Liver (tissue), 9 donors: ENCODE data around the gene GGCX. TPM values are rescaled to one million over a fixed set of nuclear protein-coding genes. Genes with fewer than 3 reads are reported as not detected.

Experiments
- DNase-seq: peaks from one replicate; pipeline ENCODE4 v3.0.0-alpha.2; 2017; ENCODE audit warnings: low spot score
- H3K27ac ChIP-seq, 2 donors: one replicate each; pipeline ENCODE4 v1.7.0; 2013; ENCODE audit warnings: inconsistent platforms in 2 of 2, low read length in 2 of 2, control low read depth in 1 of 2, low read depth in 1 of 2, mild to moderate bottlenecking in 1 of 2
- H3K27me3 ChIP-seq, 4 donors: one replicate each; pipeline versions ENCODE4 v1.6.1 to v1.7.0; 2013; ENCODE audit warnings: low read length in 3 of 4, inconsistent platforms in 1 of 4, mild to moderate bottlenecking in 1 of 4, moderate library complexity in 1 of 4; ENCODE audit not compliant: control insufficient read depth in 4 of 4, insufficient read depth in 4 of 4
- H3K36me3 ChIP-seq, 4 donors: one replicate each; pipeline versions ENCODE4 v1.6.1 to v1.7.0; 2013; ENCODE audit warnings: low read length in 3 of 4, mild to moderate bottlenecking in 3 of 4, low read depth in 1 of 4, moderate library complexity in 1 of 4; ENCODE audit not compliant: control insufficient read depth in 4 of 4, insufficient read depth in 3 of 4
- H3K4me1 ChIP-seq, 4 donors: one replicate each; pipeline versions ENCODE4 v1.6.1 to v1.7.0; 2013; ENCODE audit warnings: low read length in 3 of 4, mild to moderate bottlenecking in 3 of 4, moderate library complexity in 1 of 4; ENCODE audit not compliant: control insufficient read depth in 4 of 4, insufficient read depth in 4 of 4
- H3K4me3 ChIP-seq, 3 donors: one replicate each; pipeline versions ENCODE4 v1.6.1 to v1.7.0; 2013; ENCODE audit warnings: low read length in 3 of 3, control low read depth in 1 of 3, low read depth in 1 of 3, mild to moderate bottlenecking in 1 of 3
- H3K9ac ChIP-seq, 2 donors: one replicate each; pipeline ENCODE4 v1.7.0; 2013; ENCODE audit warnings: low read length in 2 of 2, mild to moderate bottlenecking in 2 of 2, moderate library complexity in 2 of 2, control low read depth in 1 of 2, low read depth in 1 of 2
- H3K9me3 ChIP-seq, 4 donors: one replicate each; pipeline versions ENCODE4 v1.6.1 to v1.7.0; 2013; ENCODE audit warnings: low read length in 3 of 4; ENCODE audit not compliant: control insufficient read depth in 4 of 4
- ATF3 ChIP-seq: IDR thresholded peaks from 2 replicates; pipeline ENCODE4 v1.6.1; 2016; ENCODE audit warnings: antibody characterized with exemption
- CTCF ChIP-seq: fragments of 150-350 bp; IDR thresholded peaks from 2 replicates; pipeline ENCODE4 v1.5.1; 2017; ENCODE audit warnings: improper control_type of control experiment, low read depth, low read length; ENCODE audit not compliant: missing input control
- EGR1 ChIP-seq, 2 donors: IDR thresholded peaks; 2 replicates each; pipeline ENCODE4 v1.6.1; 2016 to 2018; ENCODE audit warnings: antibody characterized with exemption in 2 of 2, low read depth in 2 of 2
- FOXA1 ChIP-seq: IDR thresholded peaks from 2 replicates; pipeline ENCODE4 v1.6.1; 2016; ENCODE audit warnings: antibody characterized with exemption
- GABPA ChIP-seq, 2 donors: IDR thresholded peaks in 1 of 2; conservative IDR thresholded peaks in 1 of 2; 2 replicates each; pipeline ENCODE4 v1.6.1; 2016; ENCODE audit warnings: antibody characterized with exemption in 2 of 2, mild to moderate bottlenecking in 1 of 2, moderate library complexity in 1 of 2
- HNF4A ChIP-seq, 2 donors: conservative IDR thresholded peaks; 2 replicates each; pipeline ENCODE4 v1.6.1; 2016; ENCODE audit warnings: antibody characterized with exemption in 2 of 2, mild to moderate bottlenecking in 2 of 2
- JUND ChIP-seq, 2 donors: IDR thresholded peaks; 2 replicates each; pipeline ENCODE4 v1.6.1; 2016; ENCODE audit warnings: antibody characterized with exemption in 2 of 2
- MAX ChIP-seq: IDR thresholded peaks from 2 replicates; pipeline ENCODE4 v1.6.1; 2016; ENCODE audit warnings: antibody characterized with exemption
- RAD21 ChIP-seq, 2 donors: IDR thresholded peaks; 2 replicates each; pipeline ENCODE4 v1.6.1; 2016; ENCODE audit warnings: antibody characterized with exemption in 2 of 2, mild to moderate bottlenecking in 2 of 2
- REST ChIP-seq: IDR thresholded peaks from 2 replicates; pipeline ENCODE4 v1.6.1; 2016; ENCODE audit warnings: antibody characterized with exemption, mild to moderate bottlenecking
- RXRA ChIP-seq, 2 donors: IDR thresholded peaks; 2 replicates each; pipeline ENCODE4 v1.6.1; 2017 to 2018; ENCODE audit warnings: antibody characterized with exemption in 2 of 2, mild to moderate bottlenecking in 1 of 2
- TAF1 ChIP-seq: conservative IDR thresholded peaks from 2 replicates; pipeline ENCODE4 v1.6.1; 2016; ENCODE audit warnings: antibody characterized with exemption, mild to moderate bottlenecking
- WGBS: extraction: QIAGEN DNeasy Blood & Tissue Kit; methylation state at CpG from one replicate; pipeline ENCODE4 v1.1.7; 2013; 5-methylcytosine and 5-hydroxymethylcytosine counted together
- polyA plus RNA-seq, 2 donors: library from polyadenylated mRNA; stranded (reverse) in 1 of 2; unstranded in 1 of 2; fragments of 200-250 nt in 1 of 2; fragments of >200 nt in 1 of 2; fragmentation: Nextera tagmentation in 1 of 2; extraction: Ambion mirVana in 1 of 2; gene quantifications; one replicate each; pipeline versions ENCODE4 v1.2.1 to v1.2.3, GENCODE V29; 2013 to 2015
- total RNA-seq, 2 donors: library from RNA; depleted of rRNA; stranded (reverse); fragments of >200 nt; gene quantifications; one replicate each; pipeline ENCODE4 v1.2.3, GENCODE V29; 2014
- donor health status: healthy.
- donor health status: healthy.
- donor health status: healthy.
- donor health status: healthy.
- donor health status: healthy.

The GGCX gene
- total and polyA plus RNA-seq, 4 donors = 67.3 to 189 (median 90.4) TPM

GRCh38 chr2:85582492-85582891 is 21.2 kb upstream of the GGCX start:
- no peak overlapping the region for H3K27ac ChIP-seq
- H3K4me1 ChIP-seq = peaks cover 12 to 41% (median 31%) of the 10 kb centered on the region in 4 donors
- no peak overlapping the region for H3K4me3 ChIP-seq
- H3K9ac ChIP-seq = no peak overlapping the region
- H3K9me3 ChIP-seq = no peaks in the 10 kb centered on the region
- DNase-seq = no peak
- peaks cover 0 to 7% (median 2%) of the 10 kb centered on the region in 4 donors for H3K36me3 ChIP-seq
- H3K27me3 ChIP-seq = no peaks in the 10 kb centered on the region
- whole genome bisulfite sequencing = 80% methylated on average over 1 of the region's 1 CpG
- TF ChIP-seq TAF1 = no peak
- TF ChIP-seq GABPA (IDR thresholded peaks at IDR 0.05 in 1 of 2, conservative IDR thresholded peaks at IDR 0.05 in 1 of 2) = no peak
- TF ChIP-seq MAX = no peak
- no peak for TF ChIP-seq FOXA1
- TF ChIP-seq RXRA (IDR thresholded peaks at IDR 0.05) = no peak
- TF ChIP-seq HNF4A (conservative IDR thresholded peaks at IDR 0.05) = no peak
- no peak for TF ChIP-seq EGR1 (IDR thresholded peaks at IDR 0.05; ENCODE audit: low read depth in 2 of 2)
- TF ChIP-seq ATF3 = no peak

GRCh38 chr2:85580206-85580605 is 18.9 kb upstream of the GGCX start:
- no peak overlapping the region for H3K9ac ChIP-seq

More at GRCh38 chr2:85580206-85580605, 18.9 kb upstream of the GGCX start:
- Histone ChIP-seq H3K27ac (no peak overlapping the region), H3K4me3 (no peak overlapping the region), H3K9me3 (no peaks in the 10 kb centered on the region), H3K4me1 (peaks cover 9 to 41% (median 26%) of the 10 kb centered on the region in 4 donors), H3K27me3 (no peaks in the 10 kb centered on the region), H3K36me3 (peaks cover 0 to 7% (median 2%) of the 10 kb centered on the region in 4 donors)
- 92% methylated on average over 3 of the region's 3 CpGs for WGBS
- no peak for TF ChIP-seq RAD21 (IDR thresholded peaks at IDR 0.05)
- TF ChIP-seq JUND (IDR thresholded peaks at IDR 0.05) = no peak
- TF ChIP-seq CTCF = no peak
- TF ChIP-seq REST = no peak
- TF ChIP-seq MAX = no peak
- TF ChIP-seq FOXA1 = no peak
- no peak for DNase-seq
